ENCODE data around the gene ELMO3. TPM values are rescaled to one million over a fixed set of nuclear protein-coding genes. Genes with fewer than 3 reads are reported as not detected.

ELMO3 gene
- total RNA-seq, 2 experiments from 2014 or later, result 7.6 to 7.8 TPM

DNA sequence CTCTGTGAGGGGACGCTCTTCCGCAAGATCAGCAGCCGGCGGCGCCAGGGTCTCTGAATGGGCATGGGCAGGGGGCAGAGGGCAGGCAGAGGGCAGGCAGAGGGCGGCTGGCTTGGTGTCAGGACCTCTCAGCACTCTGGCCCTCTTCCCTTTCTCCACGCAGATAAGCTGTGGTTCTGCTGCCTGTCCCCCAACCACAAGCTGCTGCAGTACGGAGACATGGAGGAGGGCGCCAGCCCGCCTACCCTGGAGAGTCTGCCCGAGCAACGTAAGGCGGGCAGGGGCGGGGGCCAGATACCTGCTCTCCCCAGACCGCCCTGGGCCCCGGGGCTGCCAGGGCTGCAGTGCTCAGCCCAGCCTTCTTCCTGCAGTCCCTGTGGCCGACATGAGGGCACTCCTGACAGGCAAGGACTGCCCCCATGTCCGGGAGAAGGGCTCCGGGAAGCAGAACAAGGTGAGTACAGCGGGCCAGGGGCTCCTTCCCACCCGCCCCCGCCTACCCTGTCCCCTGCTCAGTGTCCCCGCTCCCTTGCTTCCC, 4.1 kb downstream of the ELMO3 start:
- intact Hi-C loops (cut with micrococcal nuclease; ENCODE audit: unreplicated experiment), result no loop called here
- ChIA-PET POLR2A (no interaction called here), CTCF (ENCODE audit: unreplicated experiment) (no interaction called here)
- TF ChIP-seq, protein P1, sequence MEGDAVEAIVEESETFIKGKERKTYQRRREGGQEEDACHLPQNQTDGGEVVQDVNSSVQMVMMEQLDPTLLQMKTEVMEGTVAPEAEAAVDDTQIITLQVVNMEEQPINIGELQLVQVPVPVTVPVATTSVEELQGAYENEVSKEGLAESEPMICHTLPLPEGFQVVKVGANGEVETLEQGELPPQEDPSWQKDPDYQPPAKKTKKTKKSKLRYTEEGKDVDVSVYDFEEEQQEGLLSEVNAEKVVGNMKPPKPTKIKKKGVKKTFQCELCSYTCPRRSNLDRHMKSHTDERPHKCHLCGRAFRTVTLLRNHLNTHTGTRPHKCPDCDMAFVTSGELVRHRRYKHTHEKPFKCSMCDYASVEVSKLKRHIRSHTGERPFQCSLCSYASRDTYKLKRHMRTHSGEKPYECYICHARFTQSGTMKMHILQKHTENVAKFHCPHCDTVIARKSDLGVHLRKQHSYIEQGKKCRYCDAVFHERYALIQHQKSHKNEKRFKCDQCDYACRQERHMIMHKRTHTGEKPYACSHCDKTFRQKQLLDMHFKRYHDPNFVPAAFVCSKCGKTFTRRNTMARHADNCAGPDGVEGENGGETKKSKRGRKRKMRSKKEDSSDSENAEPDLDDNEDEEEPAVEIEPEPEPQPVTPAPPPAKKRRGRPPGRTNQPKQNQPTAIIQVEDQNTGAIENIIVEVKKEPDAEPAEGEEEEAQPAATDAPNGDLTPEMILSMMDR (conservative IDR thresholded peaks at IDR 0.05; ENCODE audit: low read length), result no peak
- no peak for TF ChIP-seq EZH2phosphoT487 (IDR thresholded peaks at IDR 0.05; ENCODE audit: borderline replicate concordance, low read depth, low read length)
- Histone ChIP-seq H4K20me1 (ENCODE audit: insufficient read depth, low read length) (no peaks in the 10 kb centered on the region), H3K27ac (ENCODE audit: low read depth, low read length, poor library complexity, severe bottlenecking) (no peak overlapping the region), H3K4me3 (ENCODE audit: low read depth, low read length, poor library complexity, severe bottlenecking) (no peak overlapping the region), H3K9me3 (ENCODE audit: low read length) (no peaks in the 10 kb centered on the region), H3K36me3 (ENCODE audit: insufficient read depth, low read length) (peaks cover 61% of the 10 kb centered on the region), H3K4me2 (ENCODE audit: low read length) (no peak overlapping the region), H3K9me2 (ENCODE audit: insufficient read depth, low read length) (no peaks in the 10 kb centered on the region), H2AFZ (ENCODE audit: low read length) (no peak overlapping the region), H3K79me2 (ENCODE audit: insufficient read depth, low read depth, low read length) (no peaks in the 10 kb centered on the region), H3K4me1 (ENCODE audit: insufficient read depth, low read length, poor library complexity, severe bottlenecking) (no peaks in the 10 kb centered on the region)
- no peak for DNase-seq (ENCODE audit: low spot score)
- BruUV-seq (replicated peaks), result no TSS peak

DNA sequence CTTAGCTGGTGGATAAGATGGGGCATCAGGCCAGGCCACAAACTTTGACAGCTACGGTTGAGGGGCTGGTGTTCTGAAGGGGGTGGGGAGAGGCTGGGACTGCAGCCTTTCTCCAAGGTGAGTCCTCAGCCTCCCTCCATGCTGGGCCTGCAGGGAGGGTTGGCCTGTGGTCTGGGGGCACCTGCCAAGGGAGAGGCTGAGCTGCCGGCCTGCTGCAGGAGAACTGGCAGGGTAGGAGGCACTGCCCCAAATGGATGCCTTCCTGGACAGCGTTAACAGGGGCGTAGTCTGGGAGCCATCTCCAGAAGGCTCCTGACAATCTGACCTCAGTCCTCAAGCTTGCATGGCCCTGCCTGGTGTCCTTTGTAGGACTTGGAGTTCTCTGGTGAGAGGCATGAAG, 5.1 kb downstream of the ELMO3 start:
- intact Hi-C loops (cut with micrococcal nuclease; ENCODE audit: unreplicated experiment), result no loop called here
- no peaks in the 10 kb centered on the region for H4K20me1 ChIP-seq (ENCODE audit: insufficient read depth, low read length)
- no peak overlapping the region for H3K4me3 ChIP-seq (ENCODE audit: low read depth, low read length, poor library complexity, severe bottlenecking)
- no peaks in the 10 kb centered on the region for H3K79me2 ChIP-seq (ENCODE audit: insufficient read depth, low read depth, low read length)
- H3K27ac ChIP-seq (ENCODE audit: low read depth, low read length, poor library complexity, severe bottlenecking), result no peak overlapping the region
- no peak overlapping the region for H2AFZ ChIP-seq (ENCODE audit: low read length)
- H3K4me1 ChIP-seq (ENCODE audit: insufficient read depth, low read length, poor library complexity, severe bottlenecking), result no peaks in the 10 kb centered on the region
- H3K9me2 ChIP-seq (ENCODE audit: insufficient read depth, low read length), result no peaks in the 10 kb centered on the region
- CTCF ChIA-PET (ENCODE audit: unreplicated experiment), result interaction anchor here (0.6 kb wide), 1 partner anchor 337 kb away, joined by 3 read pairs; no protein-coding TSS in a partner anchor
- peaks cover 50% of the 10 kb centered on the region for H3K36me3 ChIP-seq (ENCODE audit: insufficient read depth, low read length)
- TF ChIP-seq, protein P1 (conservative IDR thresholded peaks at IDR 0.05; ENCODE audit: low read length), result no peak
- no peak for TF ChIP-seq EZH2phosphoT487 (IDR thresholded peaks at IDR 0.05; ENCODE audit: borderline replicate concordance, low read depth, low read length)
- no peak for DNase-seq (ENCODE audit: low spot score)
- POLR2A ChIA-PET, result no interaction called here
- no peaks in the 10 kb centered on the region for H3K9me3 ChIP-seq (ENCODE audit: low read length)
- no peak overlapping the region for H3K4me2 ChIP-seq (ENCODE audit: low read length)
- no TSS peak for BruUV-seq (replicated peaks)

DNA sequence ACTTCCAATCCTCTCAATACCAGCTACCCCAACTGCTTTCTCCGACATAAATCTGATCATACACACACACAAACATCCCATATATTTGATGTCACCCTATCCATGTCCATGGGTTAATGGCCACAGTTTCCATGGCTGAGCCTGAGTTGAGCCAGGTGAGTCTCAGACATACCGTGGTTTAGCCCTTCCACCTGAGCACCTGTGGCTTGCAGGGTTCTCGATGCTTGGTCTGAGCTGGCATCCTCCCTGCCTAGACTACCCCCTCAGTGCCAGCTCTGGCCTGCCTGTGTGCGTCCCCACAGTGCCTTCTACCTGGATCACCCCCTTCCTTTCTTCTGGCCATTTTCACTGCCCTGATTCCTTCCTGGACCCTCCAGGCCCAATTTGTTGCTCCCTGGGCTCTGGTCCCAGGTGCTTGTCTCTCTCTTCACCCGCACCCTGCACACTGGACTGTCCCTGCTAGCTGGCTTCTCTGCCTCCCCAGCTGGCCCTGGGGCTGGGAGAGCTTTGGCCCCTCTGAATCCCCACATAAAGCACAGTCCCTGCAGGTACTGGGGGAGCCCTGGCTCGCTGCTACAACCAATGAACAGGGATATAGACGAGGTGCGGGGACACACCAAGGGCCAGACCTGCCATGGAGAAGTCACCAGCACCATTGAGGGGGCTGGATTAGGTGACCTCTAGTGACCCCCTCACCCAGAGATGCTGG, 7.4 kb downstream of the ELMO3 start:
- Histone ChIP-seq H3K36me3 (ENCODE audit: insufficient read depth, low read length) (peaks cover 33% of the 10 kb centered on the region), H2AFZ (ENCODE audit: low read length) (no peak overlapping the region), H3K4me2 (ENCODE audit: low read length) (no peak overlapping the region), H3K4me1 (ENCODE audit: insufficient read depth, low read length, poor library complexity, severe bottlenecking) (no peaks in the 10 kb centered on the region), H3K27ac (ENCODE audit: low read depth, low read length, poor library complexity, severe bottlenecking) (no peak overlapping the region), H3K9me3 (ENCODE audit: low read length) (no peaks in the 10 kb centered on the region), H3K79me2 (ENCODE audit: insufficient read depth, low read depth, low read length) (no peaks in the 10 kb centered on the region), H3K4me3 (ENCODE audit: low read depth, low read length, poor library complexity, severe bottlenecking) (no peak overlapping the region), H4K20me1 (ENCODE audit: insufficient read depth, low read length) (no peaks in the 10 kb centered on the region), H3K9me2 (ENCODE audit: insufficient read depth, low read length) (no peaks in the 10 kb centered on the region)
- TF ChIP-seq, protein P1 (conservative IDR thresholded peaks at IDR 0.05; ENCODE audit: low read length), result no peak
- no peak for TF ChIP-seq EZH2phosphoT487 (IDR thresholded peaks at IDR 0.05; ENCODE audit: borderline replicate concordance, low read depth, low read length)
- POLR2A ChIA-PET, result no interaction called here
- DNase-seq (ENCODE audit: low spot score), result no peak
- CTCF ChIA-PET (ENCODE audit: unreplicated experiment), result no interaction called here
- intact Hi-C loops (cut with micrococcal nuclease; ENCODE audit: unreplicated experiment), result no loop called here
- BruUV-seq (replicated peaks), result TSS peak; percentile 54
